ENCODE measurements around the gene UCMA.

Gene UCMA

GRCh38 chr10:13272164-13272571 is 38.0 kb upstream of the UCMA start:
- Histone ChIP-seq H3K9me3 (ENCODE audit: control insufficient read depth, low read length) (no peaks in the 10 kb centered on the region), H4K8ac (ENCODE audit: low read length) (no peak overlapping the region), H2BK120ac (ENCODE audit: low read depth, low read length) (no peak overlapping the region), H2BK12ac (ENCODE audit: low read length in 2 of 2) (no peak overlapping the region), H2BK15ac (ENCODE audit: low read depth, poor library complexity, severe bottlenecking) (no peak overlapping the region), H3K4me2 (ENCODE audit: low read length, poor library complexity, severe bottlenecking) (no peak overlapping the region), H3K14ac (ENCODE audit: low read length in 2 of 2) (no peak overlapping the region), H3K27me3 (ENCODE audit: control insufficient read depth in 1 of 2, insufficient read depth in 1 of 2, low read length in 2 of 2) (peaks cover 5 to 6% of the 10 kb centered on the region in 2 experiments), H3K4me1 (ENCODE audit: control insufficient read depth, insufficient read depth, low read depth, low read length) (peaks cover 2% of the 10 kb centered on the region), H3K9ac (ENCODE audit: low read length) (peak overlapping the region; percentile 3), H3K27ac (ENCODE audit: low read length, poor library complexity, severe bottlenecking) (no peak overlapping the region), H2BK5ac (ENCODE audit: low read depth, low read length, poor library complexity, severe bottlenecking) (no peak overlapping the region), H3K36me3 (ENCODE audit: control insufficient read depth in 1 of 2, insufficient read depth in 2 of 2, low read depth in 1 of 2, low read length in 2 of 2) (no peaks in the 10 kb centered on the region), H3K4ac (ENCODE audit: low read depth in 1 of 2, low read length in 2 of 2) (no peak overlapping the region), H2AFZ (ENCODE audit: low read depth, low read length) (no peak overlapping the region), H3K18ac (ENCODE audit: low read depth in 1 of 2, low read length in 2 of 2) (no peak overlapping the region), H4K91ac (ENCODE audit: low read length) (no peak overlapping the region), H3K79me1 (replicated peaks; ENCODE audit: low read length, poor library complexity, severe bottlenecking) (no peaks in the 10 kb centered on the region), H3K23ac (ENCODE audit: low read length in 2 of 2) (no peak overlapping the region), H3K4me3 (ENCODE audit: insufficient read depth in 1 of 2, low read depth in 1 of 2, low read length in 2 of 2) (peak overlapping the region in 1 of 2 experiments; percentile 62), H2AK5ac (ENCODE audit: low read length, severe bottlenecking) (no peak overlapping the region)
- WGBS: 84% methylated on average over 12 of the region's 12 CpGs
- DNase-seq: no peak

GRCh38 chr10:13271552-13272163 is 37.5 kb upstream of the UCMA start:
- no peak overlapping the region for H3K27ac ChIP-seq (ENCODE audit: low read length, poor library complexity, severe bottlenecking)
- no peak overlapping the region for H3K4ac ChIP-seq (ENCODE audit: low read depth in 1 of 2, low read length in 2 of 2)
- H3K4me3 ChIP-seq (ENCODE audit: insufficient read depth in 1 of 2, low read depth in 1 of 2, low read length in 2 of 2): peak overlapping the region in 1 of 2 experiments; percentile 62
- no peak overlapping the region for H2BK120ac ChIP-seq (ENCODE audit: low read depth, low read length)
- H3K36me3 ChIP-seq (ENCODE audit: control insufficient read depth in 1 of 2, insufficient read depth in 2 of 2, low read depth in 1 of 2, low read length in 2 of 2): no peaks in the 10 kb centered on the region
- no peak overlapping the region for H2BK12ac ChIP-seq (ENCODE audit: low read length in 2 of 2)
- H2AFZ ChIP-seq (ENCODE audit: low read depth, low read length): no peak overlapping the region
- WGBS: 58% methylated on average over 9 of the region's 14 CpGs
- no peak overlapping the region for H3K23ac ChIP-seq (ENCODE audit: low read length in 2 of 2)
- no peak overlapping the region for H2BK5ac ChIP-seq (ENCODE audit: low read depth, low read length, poor library complexity, severe bottlenecking)
- H3K27me3 ChIP-seq (ENCODE audit: control insufficient read depth in 1 of 2, insufficient read depth in 1 of 2, low read length in 2 of 2): peaks cover 5 to 6% of the 10 kb centered on the region in 2 experiments
- H3K9ac ChIP-seq (ENCODE audit: low read length): no peak overlapping the region
- no peak overlapping the region for H3K14ac ChIP-seq (ENCODE audit: low read length in 2 of 2)
- no peak overlapping the region for H4K8ac ChIP-seq (ENCODE audit: low read length)
- DNase-seq: peak; percentile 4
- no peaks in the 10 kb centered on the region for H3K9me3 ChIP-seq (ENCODE audit: control insufficient read depth, low read length)
- no peak overlapping the region for H2AK5ac ChIP-seq (ENCODE audit: low read length, severe bottlenecking)
- H2BK15ac ChIP-seq (ENCODE audit: low read depth, poor library complexity, severe bottlenecking): no peak overlapping the region
- no peak overlapping the region for H3K18ac ChIP-seq (ENCODE audit: low read depth in 1 of 2, low read length in 2 of 2)
- no peaks in the 10 kb centered on the region for H3K79me1 ChIP-seq (replicated peaks; ENCODE audit: low read length, poor library complexity, severe bottlenecking)
- H3K4me1 ChIP-seq (ENCODE audit: control insufficient read depth, insufficient read depth, low read depth, low read length): peaks cover 2% of the 10 kb centered on the region
- no peak overlapping the region for H3K4me2 ChIP-seq (ENCODE audit: low read length, poor library complexity, severe bottlenecking)
- H4K91ac ChIP-seq (ENCODE audit: low read length): no peak overlapping the region

- H3K4me2 ChIP-seq (ENCODE audit: low read length, poor library complexity, severe bottlenecking): no peak overlapping the region
- H2AK5ac ChIP-seq (ENCODE audit: low read length, severe bottlenecking): no peak overlapping the region
- no peak overlapping the region for H3K14ac ChIP-seq (ENCODE audit: low read length in 2 of 2)
- no peak overlapping the region for H4K8ac ChIP-seq (ENCODE audit: low read length)
- H2BK120ac ChIP-seq (ENCODE audit: low read depth, low read length): no peak overlapping the region
- H3K4me1 ChIP-seq (ENCODE audit: control insufficient read depth, insufficient read depth, low read depth, low read length): peaks cover 2% of the 10 kb centered on the region
- H3K27ac ChIP-seq (ENCODE audit: low read length, poor library complexity, severe bottlenecking): no peak overlapping the region
- H3K27me3 ChIP-seq (ENCODE audit: control insufficient read depth in 1 of 2, insufficient read depth in 1 of 2, low read length in 2 of 2): peaks cover 5 to 7% of the 10 kb centered on the region in 2 experiments
- no peak for DNase-seq
- no peaks in the 10 kb centered on the region for H3K9me3 ChIP-seq (ENCODE audit: control insufficient read depth, low read length)
- no peaks in the 10 kb centered on the region for H3K79me1 ChIP-seq (replicated peaks; ENCODE audit: low read length, poor library complexity, severe bottlenecking)
- no peak overlapping the region for H3K23ac ChIP-seq (ENCODE audit: low read length in 2 of 2)
- H4K91ac ChIP-seq (ENCODE audit: low read length): no peak overlapping the region
- H2AFZ ChIP-seq (ENCODE audit: low read depth, low read length): no peak overlapping the region
- no peak overlapping the region for H2BK5ac ChIP-seq (ENCODE audit: low read depth, low read length, poor library complexity, severe bottlenecking)
- WGBS: 95% methylated on average over 9 of the region's 9 CpGs
- H2BK12ac ChIP-seq (ENCODE audit: low read length in 2 of 2): no peak overlapping the region
- H3K4me3 ChIP-seq (ENCODE audit: insufficient read depth in 1 of 2, low read depth in 1 of 2, low read length in 2 of 2): peak overlapping the region in 1 of 2 experiments; percentile 62
- no peak overlapping the region for H3K9ac ChIP-seq (ENCODE audit: low read length)
- no peak overlapping the region for H3K4ac ChIP-seq (ENCODE audit: low read depth in 1 of 2, low read length in 2 of 2)
- no peak overlapping the region for H2BK15ac ChIP-seq (ENCODE audit: low read depth, poor library complexity, severe bottlenecking)
- no peaks in the 10 kb centered on the region for H3K36me3 ChIP-seq (ENCODE audit: control insufficient read depth in 1 of 2, insufficient read depth in 2 of 2, low read depth in 1 of 2, low read length in 2 of 2)
- no peak overlapping the region for H3K18ac ChIP-seq (ENCODE audit: low read depth in 1 of 2, low read length in 2 of 2)
Observed at GRCh38 chr10:13270877-13271551, 36.8 kb upstream of the UCMA start.

- H3K9ac ChIP-seq (ENCODE audit: low read length): no peak overlapping the region
- H2BK12ac ChIP-seq (ENCODE audit: low read length in 2 of 2): no peak overlapping the region
- H3K14ac ChIP-seq (ENCODE audit: low read length in 2 of 2): no peak overlapping the region
- no peak overlapping the region for H3K27ac ChIP-seq (ENCODE audit: low read length, poor library complexity, severe bottlenecking)
- no peaks in the 10 kb centered on the region for H3K36me3 ChIP-seq (ENCODE audit: control insufficient read depth in 1 of 2, insufficient read depth in 2 of 2, low read depth in 1 of 2, low read length in 2 of 2)
- no peak overlapping the region for H3K4ac ChIP-seq (ENCODE audit: low read depth in 1 of 2, low read length in 2 of 2)
- H3K27me3 ChIP-seq (ENCODE audit: control insufficient read depth in 1 of 2, insufficient read depth in 1 of 2, low read length in 2 of 2): peaks cover 12 to 23% of the 10 kb centered on the region in 2 experiments
- no peak overlapping the region for H2BK15ac ChIP-seq (ENCODE audit: low read depth, poor library complexity, severe bottlenecking)
- H3K79me1 ChIP-seq (replicated peaks; ENCODE audit: low read length, poor library complexity, severe bottlenecking): no peaks in the 10 kb centered on the region
- no peak overlapping the region for H2AFZ ChIP-seq (ENCODE audit: low read depth, low read length)
- no peak for DNase-seq
- H3K4me1 ChIP-seq (ENCODE audit: control insufficient read depth, insufficient read depth, low read depth, low read length): peaks cover 2% of the 10 kb centered on the region
- no peaks in the 10 kb centered on the region for H3K9me3 ChIP-seq (ENCODE audit: control insufficient read depth, low read length)
- no peak overlapping the region for H2BK5ac ChIP-seq (ENCODE audit: low read depth, low read length, poor library complexity, severe bottlenecking)
- H4K91ac ChIP-seq (ENCODE audit: low read length): no peak overlapping the region
- no peak overlapping the region for H3K4me2 ChIP-seq (ENCODE audit: low read length, poor library complexity, severe bottlenecking)
- no peak overlapping the region for H2BK120ac ChIP-seq (ENCODE audit: low read depth, low read length)
- no peak overlapping the region for H3K23ac ChIP-seq (ENCODE audit: low read length in 2 of 2)
- no peak overlapping the region for H4K8ac ChIP-seq (ENCODE audit: low read length)
- H3K18ac ChIP-seq (ENCODE audit: low read depth in 1 of 2, low read length in 2 of 2): no peak overlapping the region
- H2AK5ac ChIP-seq (ENCODE audit: low read length, severe bottlenecking): no peak overlapping the region
- 67% methylated on average over 2 of the region's 3 CpGs for WGBS
- H3K4me3 ChIP-seq (ENCODE audit: insufficient read depth in 1 of 2, low read depth in 1 of 2, low read length in 2 of 2): no peak overlapping the region
Observed at GRCh38 chr10:13268841-13269240, 34.7 kb upstream of the UCMA start.
